HG02943 (cell line): Measurements from ENCODE around the gene GOLGA6L6.
"Not testable (repeated sequence)": the region's sequence is repeated elsewhere in the genome, so short reads cannot be mapped to it uniquely, and the experiment has no call there.

Source experiments
- ATAC-seq: cut with Tn5 transposase; IDR thresholded peaks from one replicate; pipeline ENCODE4 v1.9.1; 2021; ENCODE audit warnings: mild to moderate bottlenecking, low read depth, moderate library complexity; ENCODE audit not compliant: unreplicated experiment

Gene GOLGA6L6, protein sequence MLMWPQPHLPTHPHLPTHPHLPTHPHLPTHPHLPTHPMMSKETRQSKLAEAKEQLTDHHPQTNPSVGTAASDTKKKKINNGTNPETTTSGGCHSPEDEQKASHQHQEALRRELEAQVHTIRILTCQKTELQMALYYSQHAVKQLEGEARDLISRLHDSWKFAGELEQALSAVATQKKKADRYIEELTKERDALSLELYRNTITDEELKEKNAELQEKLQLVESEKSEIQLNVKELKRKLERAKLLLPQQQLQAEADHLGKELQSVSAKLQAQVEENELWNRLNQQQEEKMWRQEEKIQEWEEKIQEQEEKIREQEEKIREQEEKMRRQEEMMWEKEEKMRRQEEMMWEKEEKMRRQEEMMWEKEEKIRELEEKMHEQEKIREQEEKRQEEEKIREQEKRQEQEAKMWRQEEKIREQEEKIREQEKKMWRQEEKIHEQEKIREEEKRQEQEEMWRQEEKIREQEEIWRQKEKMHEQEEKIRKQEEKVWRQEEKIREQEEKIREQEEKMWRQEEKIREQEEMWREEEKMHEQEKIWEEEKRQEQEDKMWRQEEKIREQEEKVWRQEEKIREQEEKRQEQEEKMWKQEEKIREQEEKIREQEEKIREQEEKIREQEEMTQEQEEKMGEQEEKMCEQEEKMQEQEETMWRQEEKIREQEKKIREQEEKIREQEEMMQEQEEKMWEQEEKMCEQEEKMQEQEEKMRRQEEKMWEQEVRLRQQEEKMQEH

DNA sequence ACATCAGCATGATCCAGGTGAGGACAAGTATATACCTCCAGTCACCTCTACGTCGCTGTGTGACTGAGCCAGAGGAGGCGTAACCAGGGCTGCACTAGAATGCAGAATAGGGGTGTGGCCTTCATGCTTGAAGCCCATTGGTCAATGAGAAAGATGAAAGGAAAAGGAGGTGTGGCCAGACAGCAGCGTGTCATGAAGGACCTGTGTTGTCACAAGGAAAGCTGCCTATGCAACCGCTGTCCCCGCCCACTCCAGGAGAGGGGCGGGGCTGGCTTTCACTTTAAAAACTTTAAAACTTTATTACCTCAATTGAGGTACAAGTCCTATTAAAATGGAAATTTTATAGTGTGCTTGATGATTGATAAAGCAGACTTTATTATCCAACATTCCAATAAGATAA, at the start of gene GOLGA6L6:
Gene GOLGA6L6 (minus strand): TSS at position 101 of the 400 bp plus-strand sequence. CDS start 91 bp downstream, at position 10.
- ATAC-seq, result not testable (repeated sequence)

DNA sequence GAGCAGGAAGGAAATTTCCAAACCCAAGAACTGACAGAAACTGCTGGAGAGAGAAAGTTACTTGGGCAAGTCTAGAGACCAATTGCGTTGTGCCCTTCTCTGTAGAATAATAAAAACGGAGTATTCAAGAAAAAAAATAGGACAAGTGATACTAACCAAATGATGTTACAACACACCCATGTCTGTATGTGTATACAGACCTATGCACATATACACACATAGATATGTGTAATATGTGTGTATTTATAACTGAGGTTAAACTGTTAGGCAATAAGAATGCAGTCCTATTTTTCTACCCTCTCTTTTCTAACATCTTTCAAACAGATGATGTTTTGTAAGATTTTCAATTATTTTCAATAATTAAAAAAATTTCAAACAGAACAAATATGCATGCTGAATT, 48.5 kb upstream of the GOLGA6L6 start:
- not testable (repeated sequence) for ATAC-seq

GRCh38 chr15:20586821-20587220, 45.2 kb upstream of the GOLGA6L6 start:
- ATAC-seq, result not testable (repeated sequence)

GRCh38 chr15:20582726-20583115, 41.1 kb upstream of the GOLGA6L6 start:
- ATAC-seq, result not testable (repeated sequence)

- not testable (repeated sequence) for ATAC-seq
Observed at GRCh38 chr15:20582109-20582725, 40.6 kb upstream of the GOLGA6L6 start.

GRCh38 chr15:20581261-20582108, 39.9 kb upstream of the GOLGA6L6 start:
- not testable (repeated sequence) for ATAC-seq

GRCh38 chr15:20579662-20580061, 38.1 kb upstream of the GOLGA6L6 start:
- not testable (repeated sequence) for ATAC-seq

- ATAC-seq, result not testable (repeated sequence)
Observed at GRCh38 chr15:20551289-20551688, 9.7 kb upstream of the GOLGA6L6 start.

GRCh38 chr15:20505926-20506658, 35.5 kb downstream of the GOLGA6L6 start:
- ATAC-seq, result not testable (repeated sequence)

- not testable (repeated sequence) for ATAC-seq
Observed at GRCh38 chr15:20502839-20503238, 38.8 kb downstream of the GOLGA6L6 start.

DNA sequence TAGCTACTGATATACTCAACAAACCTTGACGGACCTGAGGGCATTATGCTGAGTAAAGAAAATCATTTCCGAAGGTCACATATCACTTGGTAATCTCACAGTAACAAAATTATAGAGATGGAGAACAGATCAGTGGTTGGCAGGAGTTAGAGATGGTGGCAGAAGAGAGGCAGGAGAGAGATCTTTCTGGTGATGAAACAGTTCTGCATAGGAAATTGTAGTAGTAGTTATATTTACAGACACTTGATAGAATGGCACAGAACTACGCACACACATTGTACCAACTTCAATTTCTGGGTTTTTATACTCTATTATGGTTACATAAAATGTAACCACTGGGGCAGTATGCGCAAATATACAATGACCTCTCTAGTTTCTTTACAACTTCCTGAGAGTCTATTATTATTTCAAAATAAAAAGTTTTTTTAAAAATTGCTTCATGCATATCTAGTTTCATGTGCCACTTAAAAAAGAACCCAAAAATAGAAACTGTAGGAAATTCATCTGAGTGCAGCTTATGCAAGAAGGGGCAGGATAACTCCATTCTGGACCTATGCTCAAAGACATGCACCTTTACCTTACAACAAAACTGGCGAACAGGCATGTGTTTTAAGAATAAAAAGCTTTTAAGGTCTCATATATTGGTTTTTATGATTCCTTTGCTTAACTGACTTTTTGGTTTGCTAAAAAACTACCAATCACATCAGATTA, 39.9 kb downstream of the GOLGA6L6 start:
- not testable (repeated sequence) for ATAC-seq

GRCh38 chr15:20497781-20498180, 43.8 kb downstream of the GOLGA6L6 start:
- not testable (repeated sequence) for ATAC-seq

DNA sequence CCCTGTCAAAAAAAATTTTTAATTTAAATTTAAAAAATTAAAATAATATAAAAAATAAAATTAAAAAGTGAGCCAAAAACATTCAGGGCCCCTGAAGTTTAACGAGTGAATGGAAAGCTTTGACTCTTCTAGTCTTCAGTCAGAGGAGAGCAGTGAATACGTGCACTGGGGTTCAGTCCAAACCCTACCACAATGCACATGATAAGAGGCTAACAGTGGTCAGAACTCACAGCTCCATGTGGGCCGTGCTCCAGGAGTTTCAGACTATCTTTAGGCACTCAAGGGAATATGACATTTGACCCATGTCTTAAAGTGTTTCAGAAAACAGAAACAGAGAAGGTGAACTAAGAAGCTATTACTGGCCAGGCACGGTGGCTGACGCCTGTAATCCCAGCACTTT, 48.6 kb downstream of the GOLGA6L6 start:
- not testable (repeated sequence) for ATAC-seq

DNA sequence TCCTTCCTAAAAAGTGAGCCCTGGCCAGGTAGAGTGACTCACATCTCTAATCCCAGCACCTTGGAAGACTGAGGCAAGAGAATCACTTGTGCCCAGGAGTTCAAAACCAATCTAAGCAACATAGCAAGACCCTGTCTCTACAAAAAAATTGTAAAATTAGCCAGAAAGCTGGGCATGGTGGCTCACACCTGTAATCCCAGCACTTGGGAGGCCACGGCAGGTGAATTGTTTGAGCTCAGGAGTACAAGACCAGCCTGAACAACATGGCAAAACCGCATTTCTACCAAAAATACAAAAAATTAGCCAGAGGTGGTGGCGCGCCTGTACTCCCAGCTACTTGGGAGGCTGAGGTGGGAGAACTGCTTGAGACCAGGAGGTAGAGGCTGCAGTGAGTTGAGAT, 49.0 kb downstream of the GOLGA6L6 start:
- not testable (repeated sequence) for ATAC-seq

- ATAC-seq, result not testable (repeated sequence)
Observed at GRCh38 chr15:20489320-20489719, 52.3 kb downstream of the GOLGA6L6 start.
